Breast epithelium (tissue), 4 donors: ENCODE data around the gene UNC119. TPM values are rescaled to one million over a fixed set of nuclear protein-coding genes. Genes with fewer than 3 reads are reported as not detected.

ENCODE experiments used
- DNase-seq, 2 donors: peaks; one replicate each; pipeline ENCODE4 v3.0.0-alpha.2; 2019; ENCODE audit warnings: low spot score in 2 of 2
- H3K27ac ChIP-seq, 2 donors: fragments of 200-600 bp; sonication (generic) in 1 of 2; one replicate each; pipeline ENCODE4 v1.5.1; 2016 to 2019; ENCODE audit warnings: mild to moderate bottlenecking in 1 of 2
- H3K27me3 ChIP-seq, 2 donors: fragments of 200-600 bp; sonication (generic) in 1 of 2; one replicate each; pipeline versions ENCODE4 v1.5.1 to v1.6.0; 2017 to 2019; ENCODE audit warnings: control low read depth in 1 of 2, mild to moderate bottlenecking in 1 of 2
- H3K36me3 ChIP-seq: fragments of 200-600 bp; one replicate; pipeline ENCODE4 v1.5.1; 2019
- H3K4me1 ChIP-seq, 2 donors: fragments of 200-600 bp; sonication (generic); one replicate each; pipeline ENCODE4 v1.5.1; 2016 to 2019; ENCODE audit warnings: control low read depth in 1 of 2
- H3K4me3 ChIP-seq, 3 donors: fragments of 200-600 bp; sonication (generic); 1 replicate in 2 of 3; 2 replicates in 1 of 3; pipeline ENCODE4 v1.5.1; 2016 to 2019; ENCODE audit warnings: mild to moderate bottlenecking in 3 of 3, moderate library complexity in 2 of 3
- H3K9me3 ChIP-seq, 2 donors: fragments of 200-600 bp; sonication (generic) in 1 of 2; one replicate each; pipeline ENCODE4 v1.5.1; 2016 to 2019; ENCODE audit warnings: control low read depth in 1 of 2
- POLR2A ChIP-seq: fragments of 450-650 bp; IDR thresholded peaks from one replicate; pipeline ENCODE4 v1.6.1; 2016; ENCODE audit warnings: antibody characterized with exemption, mild to moderate bottlenecking, moderate library complexity
- POLR2AphosphoS5 ChIP-seq, 3 donors: sonication (generic); formaldehyde crosslinking; IDR thresholded peaks; one replicate each; pipeline ENCODE4 v1.6.1; 2017; ENCODE audit warnings: antibody characterized with exemption in 3 of 3
- intact Hi-C: fragments of 100-400 bp; cut with DNase I; formaldehyde crosslinking; loops from one replicate; pipeline ENCODE4 v1.15.1; 2023; ENCODE audit warnings: low total_unique reads
- total RNA-seq, 3 donors: library from RNA; depleted of rRNA; stranded (reverse); fragments of >200 nt; gene quantifications; one replicate each; pipeline ENCODE4 v1.1.0, GENCODE V29; 2016
- TF ChIP-seq, protein P1 (sequence below), 3 donors: fragments of 450-650 bp; IDR thresholded peaks; one replicate each; pipeline ENCODE4 v1.5.1; 2016 to 2017; ENCODE audit warnings: antibody characterized with exemption in 3 of 3, mild to moderate bottlenecking in 3 of 3, moderate library complexity in 3 of 3

Gene UNC119
- total RNA-seq, 3 donors from 2014 or later = 19.2 to 34.1 (median 32.9) TPM

DNA sequence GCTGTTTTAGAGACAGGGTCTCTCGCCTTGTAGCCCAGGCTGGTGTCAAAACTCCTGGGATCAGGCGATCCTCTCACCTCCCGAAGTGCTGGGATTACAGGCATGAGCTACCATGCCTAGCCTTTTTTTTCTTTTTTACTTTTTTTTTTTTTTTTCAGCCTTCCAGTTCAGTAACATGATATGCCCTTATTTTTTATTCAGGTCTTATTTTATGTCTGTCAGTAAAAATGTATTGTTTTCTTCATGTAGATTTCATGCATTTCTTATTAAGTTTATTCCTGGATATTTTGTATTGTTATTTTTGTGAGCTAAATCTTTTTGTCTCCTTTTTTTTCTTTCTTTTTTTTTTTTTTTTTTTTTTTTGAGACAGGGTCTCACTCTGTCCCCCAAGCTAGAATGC is 49.0 kb downstream of the UNC119 start:
- no peak overlapping the region for H3K27ac ChIP-seq
- TF ChIP-seq POLR2A = no peak
- TF ChIP-seq POLR2AphosphoS5 (IDR thresholded peaks at IDR 0.05) = no peak
- TF ChIP-seq, protein P1, sequence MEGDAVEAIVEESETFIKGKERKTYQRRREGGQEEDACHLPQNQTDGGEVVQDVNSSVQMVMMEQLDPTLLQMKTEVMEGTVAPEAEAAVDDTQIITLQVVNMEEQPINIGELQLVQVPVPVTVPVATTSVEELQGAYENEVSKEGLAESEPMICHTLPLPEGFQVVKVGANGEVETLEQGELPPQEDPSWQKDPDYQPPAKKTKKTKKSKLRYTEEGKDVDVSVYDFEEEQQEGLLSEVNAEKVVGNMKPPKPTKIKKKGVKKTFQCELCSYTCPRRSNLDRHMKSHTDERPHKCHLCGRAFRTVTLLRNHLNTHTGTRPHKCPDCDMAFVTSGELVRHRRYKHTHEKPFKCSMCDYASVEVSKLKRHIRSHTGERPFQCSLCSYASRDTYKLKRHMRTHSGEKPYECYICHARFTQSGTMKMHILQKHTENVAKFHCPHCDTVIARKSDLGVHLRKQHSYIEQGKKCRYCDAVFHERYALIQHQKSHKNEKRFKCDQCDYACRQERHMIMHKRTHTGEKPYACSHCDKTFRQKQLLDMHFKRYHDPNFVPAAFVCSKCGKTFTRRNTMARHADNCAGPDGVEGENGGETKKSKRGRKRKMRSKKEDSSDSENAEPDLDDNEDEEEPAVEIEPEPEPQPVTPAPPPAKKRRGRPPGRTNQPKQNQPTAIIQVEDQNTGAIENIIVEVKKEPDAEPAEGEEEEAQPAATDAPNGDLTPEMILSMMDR (IDR thresholded peaks at IDR 0.05) = no peak
- peaks cover 0 to 12% of the 10 kb centered on the region in 2 donors for H3K27me3 ChIP-seq
- no peak for DNase-seq
- H3K9me3 ChIP-seq = no peaks in the 10 kb centered on the region
- intact Hi-C loops = no loop called here
- no peaks in the 10 kb centered on the region for H3K4me1 ChIP-seq
- H3K4me3 ChIP-seq = no peak overlapping the region
- no peaks in the 10 kb centered on the region for H3K36me3 ChIP-seq

DNA sequence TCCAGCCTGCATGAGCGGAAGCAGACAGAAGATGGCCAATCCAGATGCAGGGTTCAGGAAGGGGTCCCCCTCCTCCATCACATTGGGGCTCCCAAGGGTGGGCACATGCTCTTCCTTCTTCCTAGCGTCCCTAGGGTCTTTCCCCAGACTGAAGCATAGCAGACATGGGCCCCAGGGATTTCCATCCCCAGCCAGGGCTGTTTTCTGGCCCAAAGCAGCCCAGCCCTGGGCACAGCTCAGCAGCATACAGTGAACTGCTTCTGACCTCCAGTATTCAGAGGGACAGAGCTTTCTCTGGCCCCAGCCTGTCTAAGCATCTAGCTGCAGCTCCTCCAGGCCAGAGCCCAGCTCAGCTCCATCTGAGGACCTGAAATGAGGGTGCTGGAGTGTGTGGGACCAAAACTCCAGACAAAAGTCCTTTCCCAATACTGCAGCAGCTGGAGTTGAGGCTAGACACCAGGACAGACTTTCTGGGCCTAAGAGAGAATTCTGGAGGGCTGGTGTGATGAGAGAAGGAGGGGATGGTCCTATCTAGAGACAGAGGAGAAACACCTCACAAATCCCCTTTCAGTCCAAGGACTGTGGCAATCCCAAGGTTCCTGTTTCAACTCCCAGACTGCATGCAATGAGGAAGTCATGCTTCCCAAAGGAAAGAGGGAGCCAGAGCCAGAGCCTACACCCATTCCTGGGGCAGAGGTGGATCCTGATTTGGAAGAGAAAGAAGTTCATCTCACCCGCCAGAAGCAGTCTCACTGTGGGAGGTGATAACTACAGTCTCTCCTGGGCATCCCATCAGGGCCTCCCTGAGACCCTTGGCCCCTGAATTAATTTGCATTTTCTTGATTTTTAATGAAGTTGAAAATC is 50.8 kb downstream of the UNC119 start:
- no peaks in the 10 kb centered on the region for H3K9me3 ChIP-seq
- no peak overlapping the region for H3K27ac ChIP-seq
- peaks cover 5 to 7% of the 10 kb centered on the region in 2 donors for H3K4me1 ChIP-seq
- TF ChIP-seq POLR2AphosphoS5 (IDR thresholded peaks at IDR 0.05) (no peak), POLR2A (no peak)
- TF ChIP-seq, protein P1 (IDR thresholded peaks at IDR 0.05) = no peak
- no peaks in the 10 kb centered on the region for H3K36me3 ChIP-seq
- intact Hi-C loops = no loop called here
- DNase-seq = no peak
- no peak overlapping the region for H3K4me3 ChIP-seq
- peaks cover 0 to 5% of the 10 kb centered on the region in 2 donors for H3K27me3 ChIP-seq

DNA sequence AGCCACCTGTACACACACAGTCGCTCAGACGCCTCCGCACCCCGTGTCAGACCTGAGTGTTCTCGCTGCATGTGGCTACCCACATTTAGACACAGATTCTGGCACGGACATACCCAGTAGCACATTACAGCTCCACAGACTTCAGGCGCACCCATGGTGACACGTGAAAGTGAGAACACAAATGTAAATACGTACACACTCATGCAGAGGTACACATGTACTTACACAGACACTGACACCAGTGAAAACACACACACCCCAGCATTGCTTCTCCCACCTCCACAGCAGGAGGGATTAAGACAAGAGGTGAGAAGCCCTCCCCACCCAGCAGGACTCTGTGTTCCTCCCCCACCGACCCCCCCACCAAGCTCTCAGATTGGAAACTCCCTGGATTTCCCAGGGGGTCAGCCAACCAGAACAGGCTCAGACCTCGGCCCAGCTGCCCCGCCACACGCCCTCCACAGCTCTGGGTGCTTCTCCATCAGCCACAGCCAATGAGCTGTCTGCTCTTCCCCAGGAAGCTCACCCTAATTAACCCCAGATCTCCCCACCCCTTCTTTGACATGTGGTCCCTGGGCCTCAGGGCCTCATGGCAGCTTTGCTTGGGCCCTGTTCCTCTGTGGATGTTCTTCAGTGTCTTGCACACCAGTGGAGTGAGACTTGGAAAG is 51.6 kb downstream of the UNC119 start:
- H3K36me3 ChIP-seq = no peaks in the 10 kb centered on the region
- no peak for DNase-seq
- no peak for TF ChIP-seq POLR2A
- TF ChIP-seq POLR2AphosphoS5 (IDR thresholded peaks at IDR 0.05) = no peak
- TF ChIP-seq, protein P1 (IDR thresholded peaks at IDR 0.05) = no peak
- H3K27ac ChIP-seq = no peak overlapping the region
- H3K4me1 ChIP-seq = peaks cover 5 to 7% of the 10 kb centered on the region in 2 donors
- no peak overlapping the region for H3K4me3 ChIP-seq
- no peaks in the 10 kb centered on the region for H3K9me3 ChIP-seq
- H3K27me3 ChIP-seq = peaks cover 0 to 4% of the 10 kb centered on the region in 2 donors
- intact Hi-C loops = no loop called here

DNA sequence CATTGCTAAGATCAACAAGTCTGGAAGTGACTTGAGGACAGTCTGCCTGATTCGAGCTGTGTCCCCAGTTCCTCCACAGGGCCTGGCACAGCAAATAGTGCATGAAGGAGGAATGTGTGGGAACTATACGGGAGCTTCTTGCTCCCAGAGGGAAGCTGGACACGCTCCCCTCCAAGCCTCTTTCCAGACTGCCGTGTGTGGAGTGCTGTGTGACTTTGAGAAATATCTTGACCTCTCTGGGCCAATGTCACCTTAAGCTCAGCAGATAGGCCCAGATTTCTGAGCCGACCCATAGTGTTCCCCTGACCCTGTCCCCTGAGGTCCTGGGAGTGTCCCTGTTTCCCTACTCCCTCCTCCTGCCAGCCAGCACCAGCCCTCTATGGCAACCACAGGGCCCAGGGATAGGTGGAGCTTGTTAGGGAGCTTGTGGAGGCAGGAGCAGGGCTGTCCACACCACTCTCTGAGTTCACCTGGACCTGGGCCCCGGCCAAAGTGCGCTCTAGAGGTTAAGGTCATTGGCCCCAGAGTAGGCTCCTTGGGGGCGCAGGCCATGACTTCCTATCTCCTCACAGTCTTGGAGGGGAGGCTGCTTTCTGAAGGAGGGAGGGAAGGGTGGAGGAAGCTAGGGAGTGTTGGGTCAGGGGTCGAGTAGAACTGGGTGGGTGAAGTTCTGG is 52.6 kb downstream of the UNC119 start:
- no peaks in the 10 kb centered on the region for H3K27me3 ChIP-seq
- intact Hi-C loops = no loop called here
- H3K4me3 ChIP-seq = no peak overlapping the region
- DNase-seq = no peak
- TF ChIP-seq POLR2AphosphoS5 (IDR thresholded peaks at IDR 0.05) (no peak), POLR2A (no peak)
- TF ChIP-seq, protein P1 (IDR thresholded peaks at IDR 0.05) = no peak
- peaks cover 5 to 7% of the 10 kb centered on the region in 2 donors for H3K4me1 ChIP-seq
- H3K9me3 ChIP-seq = no peaks in the 10 kb centered on the region
- H3K36me3 ChIP-seq = no peaks in the 10 kb centered on the region
- H3K27ac ChIP-seq = no peak overlapping the region
